PFSK-1 (cell line): Measurements from ENCODE around the gene TGM2.

ENCODE experiments used
- POLR2AphosphoS5 ChIP-seq: IDR thresholded peaks from 2 replicates; pipeline ENCODE4 v1.6.1; 2012; ENCODE audit warnings: low read depth, mild to moderate bottlenecking, control low read depth, low read length, moderate library complexity
- TAF1 ChIP-seq: IDR thresholded peaks from 2 replicates; pipeline ENCODE4 v1.6.1; 2012; ENCODE audit warnings: low read length, control low read depth, borderline replicate concordance; ENCODE audit not compliant: insufficient read depth
- TF ChIP-seq, protein P1 (sequence below), 2 experiments: IDR thresholded peaks; 2 replicates each; pipeline versions ENCODE4 v1.6.1 to v1.8.0; 2011 to 2012; ENCODE audit warnings: low read depth in 2 of 2, low read length in 2 of 2, control low read depth in 1 of 2, inconsistent platforms in 1 of 2, mild to moderate bottlenecking in 1 of 2, moderate library complexity in 1 of 2; ENCODE audit not compliant: insufficient read depth in 1 of 2

GRCh38 chr20:38175304-38176180 lies 10.5 kb upstream of the TGM2 start:
- TF ChIP-seq TAF1 (no peak), POLR2AphosphoS5 (no peak)
- TF ChIP-seq, protein P1, sequence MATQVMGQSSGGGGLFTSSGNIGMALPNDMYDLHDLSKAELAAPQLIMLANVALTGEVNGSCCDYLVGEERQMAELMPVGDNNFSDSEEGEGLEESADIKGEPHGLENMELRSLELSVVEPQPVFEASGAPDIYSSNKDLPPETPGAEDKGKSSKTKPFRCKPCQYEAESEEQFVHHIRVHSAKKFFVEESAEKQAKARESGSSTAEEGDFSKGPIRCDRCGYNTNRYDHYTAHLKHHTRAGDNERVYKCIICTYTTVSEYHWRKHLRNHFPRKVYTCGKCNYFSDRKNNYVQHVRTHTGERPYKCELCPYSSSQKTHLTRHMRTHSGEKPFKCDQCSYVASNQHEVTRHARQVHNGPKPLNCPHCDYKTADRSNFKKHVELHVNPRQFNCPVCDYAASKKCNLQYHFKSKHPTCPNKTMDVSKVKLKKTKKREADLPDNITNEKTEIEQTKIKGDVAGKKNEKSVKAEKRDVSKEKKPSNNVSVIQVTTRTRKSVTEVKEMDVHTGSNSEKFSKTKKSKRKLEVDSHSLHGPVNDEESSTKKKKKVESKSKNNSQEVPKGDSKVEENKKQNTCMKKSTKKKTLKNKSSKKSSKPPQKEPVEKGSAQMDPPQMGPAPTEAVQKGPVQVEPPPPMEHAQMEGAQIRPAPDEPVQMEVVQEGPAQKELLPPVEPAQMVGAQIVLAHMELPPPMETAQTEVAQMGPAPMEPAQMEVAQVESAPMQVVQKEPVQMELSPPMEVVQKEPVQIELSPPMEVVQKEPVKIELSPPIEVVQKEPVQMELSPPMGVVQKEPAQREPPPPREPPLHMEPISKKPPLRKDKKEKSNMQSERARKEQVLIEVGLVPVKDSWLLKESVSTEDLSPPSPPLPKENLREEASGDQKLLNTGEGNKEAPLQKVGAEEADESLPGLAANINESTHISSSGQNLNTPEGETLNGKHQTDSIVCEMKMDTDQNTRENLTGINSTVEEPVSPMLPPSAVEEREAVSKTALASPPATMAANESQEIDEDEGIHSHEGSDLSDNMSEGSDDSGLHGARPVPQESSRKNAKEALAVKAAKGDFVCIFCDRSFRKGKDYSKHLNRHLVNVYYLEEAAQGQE (IDR thresholded peaks at IDR 0.05; ENCODE audit: insufficient read depth in 1 of 2, low read depth in 2 of 2, low read length in 2 of 2): no peak
